ENCODE measurements around the gene CFAP92.

DNA sequence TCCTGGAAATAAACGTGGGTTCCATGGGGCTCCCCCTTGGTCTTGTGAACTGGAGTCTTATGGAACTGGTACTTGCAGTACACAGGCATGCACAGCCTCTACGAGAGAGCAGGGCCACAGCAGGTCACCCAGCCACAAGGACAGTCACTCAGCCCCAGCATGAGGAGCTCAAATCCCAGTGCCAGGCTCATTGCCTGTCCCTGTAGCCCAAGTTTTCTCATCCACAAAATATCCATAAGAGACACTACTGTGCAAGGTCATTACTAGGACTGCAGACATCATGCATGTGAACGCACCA is 48.0 kb downstream of the CFAP92 start:
- TF ChIP-seq ARNTL (CRISPR knock-in tag; IDR thresholded peaks at IDR 0.05; ENCODE audit: borderline replicate concordance, low read depth) (no peak), ZNF8 (CRISPR knock-in tag; IDR thresholded peaks at IDR 0.05) (no peak), ZFP30 (CRISPR knock-in tag; IDR thresholded peaks at IDR 0.05) (no peak), TOX (CRISPR knock-in tag; IDR thresholded peaks at IDR 0.05; ENCODE audit: borderline replicate concordance) (no peak)
